Peyer's patch (tissue), 4 donors: ENCODE results near the gene NFU1.
"Not testable (repeated sequence)": the region's sequence is repeated elsewhere in the genome, so short reads cannot be mapped to it uniquely, and the experiment has no call there.

Source experiments
- POLR2A ChIP-seq, 2 donors: fragments of 450-650 bp; IDR thresholded peaks; one replicate each; pipeline ENCODE4 v1.5.1; 2017; ENCODE audit warnings: antibody characterized with exemption in 2 of 2, mild to moderate bottlenecking in 2 of 2, moderate library complexity in 2 of 2
- TF ChIP-seq, protein P1 (sequence below), 6 experiments: fragments of 450-650 bp in 4 of 6; fragments of 200-600 bp in 2 of 6; sonication (generic) in 1 of 6; IDR thresholded peaks; one replicate each; pipeline ENCODE4 v1.5.1; 2017 to 2019; ENCODE audit warnings: antibody characterized with exemption in 6 of 6, mild to moderate bottlenecking in 3 of 6, moderate library complexity in 1 of 6

- TF ChIP-seq, protein P1, sequence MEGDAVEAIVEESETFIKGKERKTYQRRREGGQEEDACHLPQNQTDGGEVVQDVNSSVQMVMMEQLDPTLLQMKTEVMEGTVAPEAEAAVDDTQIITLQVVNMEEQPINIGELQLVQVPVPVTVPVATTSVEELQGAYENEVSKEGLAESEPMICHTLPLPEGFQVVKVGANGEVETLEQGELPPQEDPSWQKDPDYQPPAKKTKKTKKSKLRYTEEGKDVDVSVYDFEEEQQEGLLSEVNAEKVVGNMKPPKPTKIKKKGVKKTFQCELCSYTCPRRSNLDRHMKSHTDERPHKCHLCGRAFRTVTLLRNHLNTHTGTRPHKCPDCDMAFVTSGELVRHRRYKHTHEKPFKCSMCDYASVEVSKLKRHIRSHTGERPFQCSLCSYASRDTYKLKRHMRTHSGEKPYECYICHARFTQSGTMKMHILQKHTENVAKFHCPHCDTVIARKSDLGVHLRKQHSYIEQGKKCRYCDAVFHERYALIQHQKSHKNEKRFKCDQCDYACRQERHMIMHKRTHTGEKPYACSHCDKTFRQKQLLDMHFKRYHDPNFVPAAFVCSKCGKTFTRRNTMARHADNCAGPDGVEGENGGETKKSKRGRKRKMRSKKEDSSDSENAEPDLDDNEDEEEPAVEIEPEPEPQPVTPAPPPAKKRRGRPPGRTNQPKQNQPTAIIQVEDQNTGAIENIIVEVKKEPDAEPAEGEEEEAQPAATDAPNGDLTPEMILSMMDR (IDR thresholded peaks at IDR 0.05) = not testable (repeated sequence)
- not testable (repeated sequence) for TF ChIP-seq POLR2A (IDR thresholded peaks at IDR 0.05)
These were observed 6.4 kb upstream of the NFU1 start for GRCh38 chr2:69443673-69444072.
